HG02798 (cell line): ENCODE results near the gene SORCS2.

Experiments
- ATAC-seq: cut with Tn5 transposase; IDR thresholded peaks from one replicate; pipeline ENCODE4 v1.9.1; 2021; ENCODE audit warnings: mild to moderate bottlenecking; ENCODE audit not compliant: unreplicated experiment, poor library complexity

The SORCS2 gene

DNA sequence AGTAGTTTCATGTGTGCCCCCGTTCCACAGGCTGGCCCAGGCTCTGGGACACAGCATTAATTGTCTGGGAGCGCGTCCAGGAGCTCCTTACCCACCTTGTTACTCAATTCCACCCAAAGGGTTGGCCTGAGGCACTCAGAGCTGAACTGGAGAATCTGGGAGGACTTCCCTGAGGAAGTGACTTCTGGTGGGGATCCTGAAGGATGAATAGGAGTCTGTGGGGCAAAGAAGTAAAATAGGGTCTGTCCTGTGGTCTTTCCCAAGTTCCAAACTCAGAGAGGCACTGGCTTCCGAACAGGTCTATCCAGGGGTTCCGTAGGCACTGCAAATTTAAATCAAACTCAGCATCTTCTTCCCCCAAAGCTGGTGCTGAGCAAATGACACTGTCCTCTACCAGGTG, 543.1 kb downstream of the SORCS2 start:
- ATAC-seq, result no peak

DNA sequence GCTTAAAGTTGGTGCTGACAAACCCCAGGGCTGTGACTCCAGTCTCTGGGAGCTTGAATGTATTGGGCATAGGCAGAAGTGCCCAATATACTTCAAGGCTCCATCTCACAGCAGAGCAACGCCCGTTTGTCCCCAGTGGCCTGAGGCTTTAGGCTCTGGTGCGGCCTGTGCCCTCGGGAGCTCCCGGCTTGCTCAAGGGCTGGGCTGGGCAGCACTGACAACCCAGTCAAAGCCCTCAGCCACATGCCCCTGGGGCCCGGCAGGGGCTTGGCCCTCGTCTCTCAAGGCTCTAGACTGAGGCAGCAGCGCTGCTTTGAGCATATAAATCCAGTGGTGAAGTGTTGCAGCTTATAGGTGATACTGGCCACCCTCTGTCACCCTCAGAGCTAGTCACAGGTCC, 543.6 kb downstream of the SORCS2 start:
- no peak for ATAC-seq

DNA sequence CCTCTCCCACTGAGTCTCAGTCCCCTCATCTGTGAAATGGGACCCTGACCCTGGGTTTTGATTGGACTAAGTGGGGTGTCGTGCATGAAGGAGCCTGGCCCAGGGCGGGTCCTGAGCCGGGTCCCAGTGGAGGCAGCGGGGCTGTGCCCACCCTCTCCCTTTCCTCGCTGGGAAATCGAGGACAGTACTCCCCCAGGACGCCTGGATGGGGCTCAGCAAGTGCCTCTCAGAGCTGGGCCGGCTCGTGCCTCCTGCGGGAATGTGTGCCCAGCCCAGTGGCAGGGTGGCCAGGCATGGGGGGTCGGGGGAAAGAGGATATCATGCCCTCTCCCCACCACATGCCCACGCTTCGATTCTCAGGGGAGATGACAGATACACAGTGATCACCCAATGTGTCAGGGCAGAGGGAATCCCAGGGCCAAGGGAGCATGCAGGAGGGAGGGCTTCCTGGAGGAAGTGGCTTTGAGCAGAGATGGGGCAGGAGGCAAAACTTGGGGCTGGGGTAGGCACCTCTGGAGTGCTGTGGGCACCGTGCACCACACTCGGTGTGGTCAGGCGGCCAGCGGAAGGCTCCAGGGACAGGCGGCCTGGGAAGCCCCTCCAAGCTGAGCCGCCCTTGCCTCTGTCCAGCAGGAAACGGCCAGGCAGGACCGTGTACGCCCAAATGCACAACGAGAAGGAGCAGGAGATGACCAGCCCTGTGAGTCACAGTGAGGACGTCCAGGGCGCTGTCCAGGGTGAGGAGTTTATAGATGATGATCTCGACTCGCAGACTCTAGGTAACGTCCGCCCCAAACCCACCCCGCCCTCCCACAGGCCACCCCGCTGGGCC, 544.3 kb downstream of the SORCS2 start:
- no peak for ATAC-seq

DNA sequence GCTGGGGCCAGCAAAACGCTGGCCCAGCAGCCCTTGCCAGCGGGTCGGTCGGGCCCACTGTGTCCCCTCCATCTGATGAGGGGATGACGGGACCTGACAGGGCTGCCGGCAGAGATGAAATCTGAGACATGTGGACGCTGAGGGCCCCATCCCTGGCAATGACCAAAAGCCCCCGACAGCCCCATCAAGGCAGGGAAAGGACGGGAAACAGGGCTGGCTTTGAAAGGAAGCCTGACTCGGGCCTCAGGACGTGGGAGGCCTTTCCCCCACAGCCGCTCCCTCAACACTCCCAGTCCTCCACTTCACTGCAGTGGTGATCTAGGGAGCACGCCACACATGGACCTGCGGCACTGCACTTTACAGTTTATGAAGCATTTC, 544.9 kb downstream of the SORCS2 start:
- ATAC-seq, result no peak

DNA sequence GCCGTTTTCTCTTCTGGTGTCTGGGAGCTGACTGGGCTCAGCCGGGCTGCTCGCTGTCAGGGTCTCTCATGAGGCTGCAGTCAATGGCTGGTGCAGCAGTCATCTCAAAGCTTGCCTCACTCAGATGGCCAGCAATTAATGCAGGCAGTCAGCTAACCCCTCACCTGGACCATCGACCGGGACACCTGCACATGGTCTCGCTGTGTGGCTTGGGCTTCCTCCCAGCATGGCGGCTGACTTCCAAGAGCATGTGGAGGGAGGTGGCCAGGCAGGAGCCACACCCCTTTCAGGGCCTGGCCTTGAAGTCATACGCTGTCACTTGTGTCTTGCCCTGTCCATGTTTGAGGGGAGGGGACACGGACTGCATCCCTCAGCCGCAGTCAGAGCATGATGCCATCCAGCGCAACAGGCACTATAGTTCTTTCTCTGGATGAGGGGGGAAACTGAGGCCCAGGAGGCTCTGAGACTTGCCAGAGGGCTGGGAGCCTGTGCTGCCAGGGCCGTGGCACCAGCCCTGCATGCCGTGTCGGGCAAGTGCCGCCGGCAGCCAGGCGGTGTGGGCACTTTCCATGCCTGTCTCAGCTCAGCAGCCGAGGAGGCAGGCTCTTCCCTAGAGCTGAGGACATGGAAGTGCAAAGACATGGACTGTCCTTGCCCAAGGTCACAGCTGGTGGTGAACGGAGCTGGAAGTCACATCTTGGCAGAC, 545.6 kb downstream of the SORCS2 start:
- no peak for ATAC-seq

GRCh38 chr4:7738458-7739076, 546.2 kb downstream of the SORCS2 start:
- ATAC-seq, result no peak

- no peak for ATAC-seq
These were observed 547.0 kb downstream of the SORCS2 start for GRCh38 chr4:7739077-7739917.

DNA sequence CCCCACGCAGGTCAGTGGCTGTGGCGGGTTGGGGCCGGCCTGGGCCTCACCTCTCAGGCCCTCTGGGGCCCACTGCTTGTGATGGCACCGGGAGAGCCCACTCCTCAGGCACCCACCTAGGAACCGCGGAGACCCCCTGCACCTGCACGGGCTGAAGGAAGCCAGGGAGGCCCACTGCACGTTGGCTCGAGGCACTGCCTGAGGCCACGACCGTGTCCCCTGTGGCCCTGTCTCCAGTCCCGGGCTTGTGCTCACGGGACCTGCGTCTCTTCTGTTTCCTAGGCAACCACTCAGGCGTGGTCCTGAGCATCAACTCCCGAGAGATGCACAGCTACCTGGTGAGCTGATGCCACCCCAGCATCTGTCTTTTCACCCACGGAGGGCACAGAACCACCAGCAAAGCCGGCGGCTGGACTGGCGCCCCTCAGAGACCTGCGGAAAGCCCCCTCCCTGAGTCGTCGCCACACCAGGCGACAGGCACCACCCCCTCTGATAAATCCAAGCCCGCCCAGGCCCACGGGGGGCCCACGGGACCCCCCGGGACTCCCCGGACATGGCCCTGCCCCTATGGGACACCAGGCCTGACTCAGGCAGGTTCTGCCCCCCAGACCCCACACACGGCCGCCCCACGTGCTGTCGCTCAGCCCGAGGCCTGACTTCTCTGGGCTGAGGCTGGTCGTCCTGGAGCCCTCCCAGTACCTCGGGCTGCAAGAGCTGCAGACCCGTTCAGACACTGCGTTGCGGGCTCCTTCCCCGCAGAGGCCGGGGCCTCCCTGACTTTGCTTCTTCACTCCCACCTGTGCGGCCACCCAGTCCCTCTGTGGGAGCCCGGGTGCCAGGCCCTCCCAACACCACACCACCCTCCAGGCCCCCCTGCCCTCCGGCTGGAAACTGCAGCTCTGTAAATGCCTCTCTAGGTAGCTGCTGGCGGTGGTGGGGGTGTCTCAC, 547.9 kb downstream of the SORCS2 start:
- no peak for ATAC-seq

GRCh38 chr4:7740866-7741525, 548.7 kb downstream of the SORCS2 start:
- ATAC-seq, result no peak

DNA sequence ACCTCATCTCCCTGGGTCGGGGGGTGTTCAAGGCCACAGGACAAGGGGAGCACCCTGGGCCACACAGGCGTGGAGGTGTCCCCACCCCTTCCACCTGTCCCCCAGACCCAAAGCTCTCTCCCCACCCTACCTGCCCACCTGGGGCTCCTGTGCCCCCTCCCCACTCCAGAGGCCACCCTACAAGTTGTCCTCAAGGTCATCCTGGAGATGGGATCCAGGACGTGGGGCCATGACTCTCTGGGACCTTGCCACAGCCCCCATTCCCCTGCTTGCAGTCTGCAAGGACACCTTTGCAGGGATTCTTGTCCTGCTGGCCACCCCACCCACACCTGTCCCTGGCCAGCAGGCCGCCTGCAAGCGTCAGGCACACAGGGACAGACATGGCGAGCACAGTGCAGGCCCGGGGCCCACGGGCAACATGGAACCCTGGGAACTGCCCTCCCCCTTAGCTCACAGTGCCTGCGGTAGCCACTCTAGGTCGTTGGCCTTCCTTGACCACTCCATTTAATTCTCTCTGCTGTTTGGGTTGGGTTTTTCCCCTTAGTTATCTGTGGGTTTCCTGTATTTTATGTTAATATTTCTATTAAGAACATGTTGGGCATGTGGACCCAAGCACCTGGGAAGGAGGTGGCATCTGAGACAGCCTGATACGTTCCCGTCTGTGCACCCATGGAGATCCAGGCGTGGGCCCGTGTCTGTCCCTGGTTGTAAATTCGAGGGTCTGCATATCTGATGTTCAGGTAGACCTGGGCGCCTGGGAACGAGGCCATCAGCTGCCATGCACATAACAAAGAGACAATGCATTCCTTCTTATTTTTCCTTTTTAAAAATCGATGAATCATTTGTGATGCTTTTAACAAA, 549.8 kb downstream of the SORCS2 start:
- no peak for ATAC-seq

GRCh38 chr4:7742807-7743280, 550.5 kb downstream of the SORCS2 start:
- ATAC-seq, result no peak

- no peak for ATAC-seq
These were observed 551.9 kb downstream of the SORCS2 start for GRCh38 chr4:7744142-7744804.

DNA sequence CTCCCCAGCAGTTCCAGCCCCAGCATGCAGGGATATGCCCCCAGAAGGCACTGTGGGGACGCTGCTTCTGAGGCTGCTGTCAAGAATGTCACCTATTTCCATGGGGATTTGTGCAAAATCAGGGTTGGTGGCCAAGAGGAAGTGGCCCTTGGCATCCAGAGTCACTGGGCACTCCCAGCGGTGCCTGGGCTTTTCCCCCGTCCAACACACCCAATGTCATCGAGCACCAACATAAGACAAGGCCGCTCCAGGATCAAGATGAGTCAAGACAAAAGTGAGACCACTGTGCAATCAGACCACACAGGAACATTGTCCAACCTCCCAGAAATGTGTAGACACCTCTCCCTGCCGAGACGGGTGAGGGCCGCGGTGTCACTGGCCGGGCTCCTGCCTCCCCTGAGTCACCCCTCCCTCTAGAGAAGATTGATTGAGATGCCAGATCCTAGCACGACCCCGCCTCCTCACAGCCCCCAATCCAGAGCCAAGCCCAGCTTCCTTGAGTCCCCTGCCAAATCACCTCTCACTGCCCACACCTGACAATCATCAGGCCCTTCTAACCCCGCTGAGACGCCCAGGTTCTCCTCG, 553.1 kb downstream of the SORCS2 start:
- ATAC-seq, result no peak

DNA sequence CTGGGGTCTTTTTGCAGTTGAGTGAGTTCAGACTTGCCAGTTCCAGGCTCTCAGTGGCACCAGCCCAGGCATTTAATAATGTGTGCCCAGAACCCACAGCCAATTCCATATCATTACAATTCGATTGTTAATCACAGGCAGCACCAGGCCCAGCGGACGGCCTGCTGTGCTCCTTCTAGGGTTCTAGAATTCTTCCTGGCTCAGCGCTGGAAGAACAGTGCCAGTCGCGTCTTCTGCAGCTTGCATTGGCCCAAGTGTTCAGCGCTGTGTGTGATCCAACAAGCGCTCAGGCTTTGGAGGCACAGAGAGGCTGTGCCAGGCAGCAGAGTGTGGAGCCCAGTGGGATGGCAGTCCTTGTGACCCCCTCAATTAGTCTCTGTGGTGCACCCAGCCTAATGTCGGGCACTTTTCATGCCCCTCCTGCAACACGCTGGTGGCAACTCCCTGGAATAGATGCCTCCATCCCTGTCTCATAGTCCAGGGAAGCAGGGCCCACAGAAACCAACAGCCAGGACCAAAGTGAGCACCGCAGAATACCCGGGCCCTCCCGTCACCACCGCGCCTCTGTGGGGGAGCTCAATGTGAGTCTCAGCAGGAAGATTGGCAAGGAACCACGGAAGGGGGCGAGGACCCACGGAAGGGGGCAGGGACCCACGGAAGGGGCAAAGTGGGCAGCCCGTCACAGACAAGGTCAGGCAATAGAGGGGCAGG, 554.2 kb downstream of the SORCS2 start:
- no peak for ATAC-seq

GRCh38 chr4:7747062-7747385, 554.7 kb downstream of the SORCS2 start:
- ATAC-seq, result no peak

DNA sequence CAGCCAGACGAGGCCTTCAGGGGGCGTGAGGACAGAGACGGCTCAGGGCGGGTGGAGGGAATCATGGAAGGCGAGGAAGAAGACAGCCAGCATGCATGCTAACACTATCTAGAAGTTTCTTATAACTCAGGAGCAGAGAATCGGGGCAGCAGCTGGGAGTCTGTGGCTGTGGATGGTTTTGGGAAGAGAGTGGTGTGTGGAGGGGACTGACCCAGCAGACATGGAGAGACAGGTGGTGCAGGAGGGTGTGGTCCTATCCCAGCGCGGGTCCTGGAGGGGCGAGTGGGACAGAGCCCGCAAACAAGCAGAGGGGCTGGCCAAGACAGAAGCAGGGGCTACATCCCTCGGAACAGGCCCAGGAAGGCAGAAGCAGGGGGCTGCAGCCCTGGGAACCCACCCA, 555.2 kb downstream of the SORCS2 start:
- no peak for ATAC-seq

- no peak for ATAC-seq
These were observed 558.2 kb downstream of the SORCS2 start for GRCh38 chr4:7750523-7750922.
